Measurements from ENCODE around the gene RPTOR. TPM values are rescaled to one million over a fixed set of nuclear protein-coding genes. Genes with fewer than 3 reads are reported as not detected.

RPTOR gene
- total RNA-seq, 4 donors from 2014 or later = 18.7 to 35.4 (median 21.0) TPM

- TF ChIP-seq CTCF (IDR thresholded peaks at IDR 0.05; ENCODE audit: low read depth) = no peak
Observed at GRCh38 chr17:80720610-80721577, 176.3 kb downstream of the RPTOR start.

- no peak for TF ChIP-seq CTCF (IDR thresholded peaks at IDR 0.05; ENCODE audit: low read depth)
Observed at GRCh38 chr17:80722661-80723060, 178.0 kb downstream of the RPTOR start.

- TF ChIP-seq CTCF (IDR thresholded peaks at IDR 0.05; ENCODE audit: low read depth) = no peak
Observed at GRCh38 chr17:80724775-80725266, 180.2 kb downstream of the RPTOR start.

- no peak for TF ChIP-seq CTCF (IDR thresholded peaks at IDR 0.05; ENCODE audit: low read depth)
Observed at GRCh38 chr17:80725517-80725916, 180.9 kb downstream of the RPTOR start.

- TF ChIP-seq CTCF (IDR thresholded peaks at IDR 0.05; ENCODE audit: low read depth) = no peak
Observed at GRCh38 chr17:80726558-80727408, 182.1 kb downstream of the RPTOR start.

GRCh38 chr17:80727409-80727755 lies 182.7 kb downstream of the RPTOR start:
- TF ChIP-seq CTCF (IDR thresholded peaks at IDR 0.05; ENCODE audit: low read depth) = no peak

GRCh38 chr17:80729016-80729415 lies 184.4 kb downstream of the RPTOR start:
- no peak for TF ChIP-seq CTCF (IDR thresholded peaks at IDR 0.05; ENCODE audit: low read depth)
